Measurements from ENCODE around the gene ZNRD2. TPM values are rescaled to one million over a fixed set of nuclear protein-coding genes. Genes with fewer than 3 reads are reported as not detected.
A peak's percentile ranks its signal among the peaks of the same experiment; 100 is the strongest.

ZNRD2 gene
- total and polyA plus RNA-seq, 10 of the 15 experiments (the other 5 are each of a cell fraction or from before 2014, with no cell fraction given) = 7.9 to 111 (median 55.4) TPM

- TF ChIP-seq, protein P1, sequence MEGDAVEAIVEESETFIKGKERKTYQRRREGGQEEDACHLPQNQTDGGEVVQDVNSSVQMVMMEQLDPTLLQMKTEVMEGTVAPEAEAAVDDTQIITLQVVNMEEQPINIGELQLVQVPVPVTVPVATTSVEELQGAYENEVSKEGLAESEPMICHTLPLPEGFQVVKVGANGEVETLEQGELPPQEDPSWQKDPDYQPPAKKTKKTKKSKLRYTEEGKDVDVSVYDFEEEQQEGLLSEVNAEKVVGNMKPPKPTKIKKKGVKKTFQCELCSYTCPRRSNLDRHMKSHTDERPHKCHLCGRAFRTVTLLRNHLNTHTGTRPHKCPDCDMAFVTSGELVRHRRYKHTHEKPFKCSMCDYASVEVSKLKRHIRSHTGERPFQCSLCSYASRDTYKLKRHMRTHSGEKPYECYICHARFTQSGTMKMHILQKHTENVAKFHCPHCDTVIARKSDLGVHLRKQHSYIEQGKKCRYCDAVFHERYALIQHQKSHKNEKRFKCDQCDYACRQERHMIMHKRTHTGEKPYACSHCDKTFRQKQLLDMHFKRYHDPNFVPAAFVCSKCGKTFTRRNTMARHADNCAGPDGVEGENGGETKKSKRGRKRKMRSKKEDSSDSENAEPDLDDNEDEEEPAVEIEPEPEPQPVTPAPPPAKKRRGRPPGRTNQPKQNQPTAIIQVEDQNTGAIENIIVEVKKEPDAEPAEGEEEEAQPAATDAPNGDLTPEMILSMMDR (IDR thresholded peaks at IDR 0.05 in 2 of 3, conservative IDR thresholded peaks at IDR 0.05 in 1 of 3; ENCODE audit: control insufficient read depth in 2 of 3, extremely low read depth in 1 of 3, insufficient read depth in 1 of 3, low read depth in 3 of 3, low read length in 3 of 3) = no peak
- TF ChIP-seq ZSCAN29 (IDR thresholded peaks at IDR 0.05) (no peak), SP1 (IDR thresholded peaks at IDR 0.05; ENCODE audit: low read depth, low read length) (no peak), HDGF (IDR thresholded peaks at IDR 0.05) (no peak), SREBF1 (IDR thresholded peaks at IDR 0.05; ENCODE audit: low read length) (no peak), NRF1 (conservative IDR thresholded peaks at IDR 0.05; ENCODE audit: low read depth, low read length) (no peak), GABPA (IDR thresholded peaks at IDR 0.05; ENCODE audit: low read depth) (no peak), LARP7 (IDR thresholded peaks at IDR 0.05) (peak; percentile 55; the same call in 1 of the 2 replicates), TBL1XR1 (IDR thresholded peaks at IDR 0.05; ENCODE audit: low read depth, low read length) (0 out of 2 replicates have a peak, but pooled peaks have one; percentile 43), BACH1 (IDR thresholded peaks at IDR 0.05; ENCODE audit: borderline replicate concordance) (peak; percentile 37; the same call in 1 of the 2 replicates), ESRRA (IDR thresholded peaks at IDR 0.05; ENCODE audit: low read length) (no peak), RB1 (IDR thresholded peaks at IDR 0.05; ENCODE audit: borderline replicate concordance) (no peak), EP300 (IDR thresholded peaks at IDR 0.05; ENCODE audit: borderline replicate concordance in 1 of 2, control insufficient read depth in 1 of 2, low read depth in 2 of 2, low read length in 2 of 2) (no peak), EGR1 (IDR thresholded peaks at IDR 0.05; ENCODE audit: borderline replicate concordance in 1 of 2, low read depth in 2 of 2, low read length in 2 of 2) (no peak; a peak in 1 of 3 replicates), ZZZ3 (IDR thresholded peaks at IDR 0.05; ENCODE audit: control insufficient read depth, insufficient read length, low read depth) (no peak), FOXM1 (IDR thresholded peaks at IDR 0.05; ENCODE audit: low read depth, low read length) (no peak), SMAD1 (IDR thresholded peaks at IDR 0.05; ENCODE audit: low read depth, partially characterized antibody) (no peak), CHD4 (IDR thresholded peaks at IDR 0.05) (no peak), ZNF274 (IDR thresholded peaks at IDR 0.05; ENCODE audit: insufficient read depth, insufficient read length) (no peak), BRCA1 (IDR thresholded peaks at IDR 0.05; ENCODE audit: low read depth, low read length) (no peak), HCFC1 (IDR thresholded peaks at IDR 0.05; ENCODE audit: low read length) (no peak), EZH2 (IDR thresholded peaks at IDR 0.05; ENCODE audit: borderline replicate concordance, control insufficient read depth, low read depth, low read length) (no peak), MTA3 (IDR thresholded peaks at IDR 0.05; ENCODE audit: borderline replicate concordance, low read length) (no peak), ZNF217 (IDR thresholded peaks at IDR 0.05) (no peak; the same call in 1 of the 2 replicates), RCOR1 (conservative IDR thresholded peaks at IDR 0.05; ENCODE audit: low read depth, low read length) (no peak), ZNF622 (IDR thresholded peaks at IDR 0.05) (no peak), POLR2A (IDR thresholded peaks at IDR 0.05; ENCODE audit: low read depth, low read length) (peak; percentile 12), TARDBP (IDR thresholded peaks at IDR 0.05; ENCODE audit: borderline replicate concordance) (no peak), CBFB (IDR thresholded peaks at IDR 0.05; ENCODE audit: low read depth) (no peak)
- TF ChIP-seq, protein P2, sequence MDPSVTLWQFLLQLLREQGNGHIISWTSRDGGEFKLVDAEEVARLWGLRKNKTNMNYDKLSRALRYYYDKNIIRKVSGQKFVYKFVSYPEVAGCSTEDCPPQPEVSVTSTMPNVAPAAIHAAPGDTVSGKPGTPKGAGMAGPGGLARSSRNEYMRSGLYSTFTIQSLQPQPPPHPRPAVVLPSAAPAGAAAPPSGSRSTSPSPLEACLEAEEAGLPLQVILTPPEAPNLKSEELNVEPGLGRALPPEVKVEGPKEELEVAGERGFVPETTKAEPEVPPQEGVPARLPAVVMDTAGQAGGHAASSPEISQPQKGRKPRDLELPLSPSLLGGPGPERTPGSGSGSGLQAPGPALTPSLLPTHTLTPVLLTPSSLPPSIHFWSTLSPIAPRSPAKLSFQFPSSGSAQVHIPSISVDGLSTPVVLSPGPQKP (IDR thresholded peaks at IDR 0.05; ENCODE audit: low read depth, low read length) = no peak
- TF ChIP-seq, protein P3, sequence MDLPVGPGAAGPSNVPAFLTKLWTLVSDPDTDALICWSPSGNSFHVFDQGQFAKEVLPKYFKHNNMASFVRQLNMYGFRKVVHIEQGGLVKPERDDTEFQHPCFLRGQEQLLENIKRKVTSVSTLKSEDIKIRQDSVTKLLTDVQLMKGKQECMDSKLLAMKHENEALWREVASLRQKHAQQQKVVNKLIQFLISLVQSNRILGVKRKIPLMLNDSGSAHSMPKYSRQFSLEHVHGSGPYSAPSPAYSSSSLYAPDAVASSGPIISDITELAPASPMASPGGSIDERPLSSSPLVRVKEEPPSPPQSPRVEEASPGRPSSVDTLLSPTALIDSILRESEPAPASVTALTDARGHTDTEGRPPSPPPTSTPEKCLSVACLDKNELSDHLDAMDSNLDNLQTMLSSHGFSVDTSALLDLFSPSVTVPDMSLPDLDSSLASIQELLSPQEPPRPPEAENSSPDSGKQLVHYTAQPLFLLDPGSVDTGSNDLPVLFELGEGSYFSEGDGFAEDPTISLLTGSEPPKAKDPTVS (IDR thresholded peaks at IDR 0.05; ENCODE audit: low read depth, low read length) = no peak
Observed at GRCh38 chr11:65576232-65576866, 6.1 kb downstream of the ZNRD2 start (continued).
